NOMO-1 (cell line): ENCODE data around the gene CHMP3.
"Not testable (repeated sequence)": the region's sequence is repeated elsewhere in the genome, so short reads cannot be mapped to it uniquely, and the experiment has no call there.

Experiments used
- DNase-seq, 2 experiments: peaks; one replicate each; lab custom pipeline; 2025; ENCODE audit not compliant: unreplicated experiment in 2 of 2; lab: John Stamatoyannopoulos, UW

Gene CHMP3

GRCh38 chr2:86549963-86550725 lies 13.1 kb downstream of the CHMP3 start:
- not testable (repeated sequence) for DNase-seq

DNA sequence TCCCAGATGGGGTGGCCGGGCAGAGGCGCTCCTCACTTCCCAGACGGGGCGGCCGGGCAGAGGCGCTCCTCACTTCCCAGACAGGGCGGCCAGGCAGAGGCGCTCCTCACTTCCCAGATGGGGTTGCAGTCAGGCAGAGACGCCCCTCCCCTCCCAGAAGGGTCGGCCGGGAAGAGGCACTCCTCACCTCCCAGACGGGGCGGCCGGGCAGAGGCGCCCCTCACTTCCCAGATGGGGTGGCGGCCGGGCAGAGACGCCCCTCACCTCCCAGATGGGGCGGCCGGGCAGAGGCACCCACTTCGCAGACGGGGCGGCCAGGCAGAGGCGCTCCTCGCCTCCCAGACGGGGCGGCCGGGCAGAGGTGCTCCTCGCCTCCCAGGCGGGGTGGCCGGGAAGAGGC lies 13.8 kb downstream of the CHMP3 start:
- DNase-seq = not testable (repeated sequence)

DNA sequence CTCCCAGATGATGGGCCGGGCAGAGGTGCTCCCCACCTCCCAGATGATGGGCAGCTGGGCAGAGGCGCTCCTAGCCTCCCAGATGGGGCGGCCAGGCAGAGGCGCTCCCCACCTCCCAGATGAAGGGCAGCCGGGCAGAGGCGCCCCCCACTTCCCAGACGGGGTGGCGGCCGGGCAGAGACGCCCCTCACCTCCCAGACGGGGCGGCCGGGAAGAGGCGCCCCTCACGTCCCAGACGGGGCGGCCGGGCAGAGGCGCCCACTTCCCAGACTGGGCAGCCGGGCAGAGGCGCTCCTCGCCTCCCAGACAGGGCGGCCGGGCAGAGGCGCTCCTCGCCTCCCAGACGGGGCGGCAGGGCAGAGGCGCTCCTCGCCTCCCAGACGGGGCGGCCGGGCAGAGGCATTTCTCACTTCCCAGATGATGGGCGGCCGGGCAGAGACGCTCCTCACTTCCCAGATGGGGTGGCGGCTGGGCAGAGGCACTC lies 14.3 kb downstream of the CHMP3 start:
- not testable (repeated sequence) for DNase-seq

- not testable (repeated sequence) for DNase-seq
These were observed 14.9 kb downstream of the CHMP3 start for GRCh38 chr2:86548165-86548912.

- DNase-seq = not testable (repeated sequence)
These were observed 17.8 kb downstream of the CHMP3 start for GRCh38 chr2:86545296-86545924.

- DNase-seq = not testable (repeated sequence)
These were observed 18.8 kb downstream of the CHMP3 start for GRCh38 chr2:86544278-86545099.

- DNase-seq = no peak
These were observed 19.4 kb downstream of the CHMP3 start for GRCh38 chr2:86543793-86544192.

DNA sequence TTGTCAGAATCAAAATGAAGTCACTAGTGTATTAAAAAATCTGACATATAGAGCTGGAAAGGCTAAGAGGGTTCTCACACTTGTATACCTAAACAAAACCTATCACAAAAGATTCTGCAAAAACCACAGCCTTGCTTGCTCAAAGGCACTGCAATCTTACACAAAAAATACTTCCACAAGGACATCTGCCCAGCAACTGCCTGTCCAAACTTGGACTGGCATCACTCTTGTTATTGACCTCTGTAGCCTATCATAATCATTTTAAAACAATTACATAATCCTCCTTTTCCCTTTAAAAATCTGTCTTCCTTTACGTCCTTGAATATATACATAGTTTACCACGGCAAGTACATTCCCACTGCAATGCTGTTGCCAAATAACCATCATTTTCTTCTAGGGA lies 19.9 kb downstream of the CHMP3 start:
- DNase-seq = no peak

DNA sequence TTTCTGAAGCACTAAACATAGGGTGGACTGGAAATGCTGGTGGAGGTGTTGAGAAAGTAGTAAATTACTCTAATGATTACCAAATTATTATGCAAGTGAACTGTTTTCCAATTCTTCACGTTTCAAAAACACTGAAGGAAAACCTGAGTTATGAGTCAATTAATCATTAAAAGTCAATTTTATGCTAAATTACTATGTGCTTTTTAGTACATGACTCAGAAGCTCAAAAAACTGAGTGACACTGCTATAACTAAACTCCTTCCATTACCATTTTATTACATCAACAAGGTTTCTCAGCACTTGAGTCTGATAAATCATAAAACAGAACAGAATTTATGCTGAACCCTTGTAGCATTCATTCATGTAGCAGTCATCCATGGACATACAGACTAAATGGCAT lies 20.4 kb downstream of the CHMP3 start:
- DNase-seq = no peak

DNA sequence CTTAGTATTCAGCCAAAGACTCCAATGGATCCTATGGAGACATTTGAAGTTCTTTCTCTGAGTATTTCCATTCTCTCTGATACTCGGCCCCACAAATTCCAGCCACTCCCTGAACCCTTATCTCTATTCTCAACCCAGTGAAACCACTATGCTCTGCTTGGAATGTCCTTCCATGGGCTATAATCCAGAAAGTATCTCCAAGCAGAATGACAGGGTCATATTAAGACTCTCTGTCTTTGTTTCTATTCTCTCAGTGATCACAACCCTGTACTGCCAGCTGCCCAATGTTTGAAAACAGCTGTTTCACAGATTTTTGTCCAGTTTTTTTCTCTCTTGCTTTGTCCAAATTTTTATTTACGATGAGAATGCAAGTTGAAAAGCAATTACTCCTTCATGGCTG lies 21.9 kb downstream of the CHMP3 start:
- DNase-seq = no peak

GRCh38 chr2:86533589-86533988 lies 29.7 kb downstream of the CHMP3 start:
- no peak for DNase-seq

DNA sequence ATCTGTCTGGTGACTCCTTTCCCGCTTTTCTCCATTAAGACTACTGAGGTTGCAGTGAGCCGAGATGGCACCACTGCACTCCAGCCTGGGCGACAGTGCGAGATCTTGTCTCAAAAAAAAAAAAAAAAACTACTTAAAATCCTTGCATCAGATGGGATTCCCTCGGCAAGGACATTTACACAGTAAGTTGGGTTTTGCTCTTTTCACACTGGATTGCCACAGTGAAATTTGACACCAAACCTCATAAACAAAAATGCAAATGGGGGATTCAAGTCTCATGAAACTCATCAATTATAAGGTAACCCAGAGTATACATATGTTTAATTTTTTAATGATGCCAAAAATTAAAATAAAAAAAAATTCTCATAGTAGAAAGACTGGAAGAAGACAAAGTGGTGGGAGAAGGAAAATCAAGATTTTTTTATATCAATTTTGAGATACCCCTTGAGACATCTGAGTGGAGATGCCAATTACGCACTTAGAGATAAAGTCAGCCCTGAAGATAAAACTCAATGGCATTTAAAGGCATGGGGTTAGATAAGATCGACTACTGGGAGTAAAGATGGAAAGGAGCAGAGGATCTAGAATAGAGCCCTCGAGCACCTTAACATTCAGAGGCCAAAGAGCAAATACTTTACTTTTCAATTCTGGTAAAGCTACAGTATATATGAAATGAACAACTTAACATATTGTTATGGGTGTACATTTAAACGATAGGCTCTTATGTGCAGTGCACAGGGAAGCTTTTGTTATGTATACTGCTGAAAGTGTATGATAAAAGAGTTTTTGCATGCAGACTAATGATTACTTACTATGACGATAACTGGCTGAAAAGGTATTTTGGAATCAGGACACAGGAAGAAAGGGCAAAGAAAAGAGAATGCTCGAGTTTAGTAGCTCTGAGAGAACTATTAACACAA lies 37.6 kb downstream of the CHMP3 start:
- no peak for DNase-seq

DNA sequence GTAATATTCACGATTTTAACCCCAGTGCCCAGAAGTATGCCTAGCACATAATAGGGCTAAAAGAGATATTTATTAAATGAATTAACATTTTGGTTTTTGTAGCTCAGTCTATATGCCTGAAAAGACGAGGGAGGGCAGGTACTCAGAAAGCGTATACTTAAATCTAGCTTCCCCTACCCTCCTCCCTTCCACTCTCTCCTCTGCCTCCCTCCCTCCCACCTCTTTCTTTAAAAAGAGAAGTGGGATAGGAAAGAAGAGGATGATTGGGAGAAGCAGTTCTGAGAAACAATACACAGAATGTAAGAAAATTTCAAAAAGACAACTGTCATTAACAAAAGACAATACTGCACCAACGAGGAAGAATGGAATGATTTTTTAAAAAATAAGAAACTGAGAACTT lies 39.8 kb downstream of the CHMP3 start:
- DNase-seq = no peak

- DNase-seq = no peak
These were observed 40.5 kb downstream of the CHMP3 start for GRCh38 chr2:86522711-86523110.

- no peak for DNase-seq
These were observed 41.3 kb downstream of the CHMP3 start for GRCh38 chr2:86521922-86522321.

DNA sequence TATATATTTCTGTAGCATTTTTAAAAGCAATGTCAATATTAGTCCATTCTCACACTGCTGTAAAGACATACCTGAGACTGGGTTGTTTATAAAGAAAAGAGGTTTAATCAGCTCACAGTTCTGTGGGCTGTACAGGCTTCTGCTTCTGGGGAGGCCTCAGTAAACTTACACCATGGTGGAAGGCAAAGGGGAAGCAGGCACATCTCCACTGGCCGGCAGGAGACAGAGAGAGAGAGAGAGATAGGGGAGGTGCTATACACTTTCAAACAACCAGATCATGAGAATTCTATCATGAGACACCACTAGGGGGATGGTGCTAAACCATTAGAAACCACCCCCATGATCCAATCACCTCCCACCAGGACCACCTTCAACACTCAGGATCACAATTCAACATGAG lies 43.1 kb downstream of the CHMP3 start:
- DNase-seq = no peak

GRCh38 chr2:86519349-86519748 lies 43.9 kb downstream of the CHMP3 start:
- no peak for DNase-seq

DNA sequence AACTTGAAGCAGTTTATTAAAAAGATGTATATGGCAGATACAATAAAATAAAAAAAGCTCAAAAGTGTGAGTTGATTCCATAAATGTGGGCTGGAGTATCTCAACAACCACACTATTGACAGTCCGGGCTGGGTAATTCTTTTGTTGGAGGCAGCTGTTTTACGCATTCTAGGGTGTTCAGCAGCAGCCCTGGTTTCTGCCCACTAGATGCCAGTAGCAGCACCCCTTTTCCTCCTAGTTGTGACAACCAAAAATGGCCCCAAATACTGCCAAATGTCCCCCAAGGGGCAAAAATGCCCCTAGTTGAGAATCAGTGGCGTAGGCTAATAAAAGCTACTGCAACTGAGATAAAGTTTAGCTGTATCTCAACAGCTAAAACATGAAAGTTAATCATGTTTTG lies 44.8 kb downstream of the CHMP3 start:
- no peak for DNase-seq

DNA sequence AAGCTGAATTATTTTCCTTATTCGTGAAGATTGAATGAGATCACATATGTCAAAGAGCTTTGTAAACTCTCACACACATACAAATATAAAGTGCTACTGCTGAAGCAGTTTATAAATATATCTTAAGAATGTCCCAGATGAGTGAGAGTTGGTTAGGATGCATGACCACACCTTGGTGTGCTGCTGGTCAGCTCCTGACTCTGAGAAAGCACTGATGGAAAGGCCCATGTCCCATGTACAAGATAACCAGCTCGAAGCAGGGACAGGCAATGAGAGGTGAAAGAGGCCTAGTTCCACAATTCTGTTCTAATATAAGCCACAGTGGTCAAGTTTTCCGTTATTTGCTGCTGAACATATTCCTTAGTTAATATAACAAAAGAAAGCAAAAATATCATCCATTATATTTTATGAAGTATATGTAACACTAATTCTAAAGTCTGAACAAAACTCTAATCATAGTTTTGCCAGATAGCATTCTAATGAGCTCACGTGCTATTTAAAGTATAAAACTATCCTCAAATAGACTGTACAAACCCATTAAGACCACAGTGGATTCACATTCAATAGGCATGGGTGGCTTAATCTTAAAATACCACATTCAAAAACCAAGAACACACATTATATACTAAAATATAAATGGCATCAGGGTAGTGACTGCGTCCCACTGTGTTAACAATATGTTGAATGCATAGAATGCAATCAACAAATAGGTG lies 49.1 kb downstream of the CHMP3 start:
- no peak for DNase-seq
